HG02885 (cell line): ENCODE measurements around the gene ARPIN.
"Not testable (repeated sequence)": the region's sequence is repeated elsewhere in the genome, so short reads cannot be mapped to it uniquely, and the experiment has no call there.

Experiments used
- ATAC-seq: cut with Tn5 transposase; IDR thresholded peaks from one replicate; pipeline ENCODE4 v1.9.1; 2021; ENCODE audit warnings: mild to moderate bottlenecking; ENCODE audit not compliant: unreplicated experiment, poor library complexity

Gene ARPIN

GRCh38 chr15:89912674-89913396, at the start of gene ARPIN:
Gene ARPIN (minus strand): TSS chr15:89912952. CDS start chr15:89912835, 117 bp downstream.
- no peak for ATAC-seq

- no peak for ATAC-seq
Observed at GRCh38 chr15:89958107-89958805, 45.5 kb upstream of the ARPIN start.

GRCh38 chr15:89955449-89955998, 42.8 kb upstream of the ARPIN start:
- not testable (repeated sequence) for ATAC-seq

GRCh38 chr15:89954541-89954940, 41.8 kb upstream of the ARPIN start:
- ATAC-seq, result no peak

- no peak for ATAC-seq
Observed at GRCh38 chr15:89948796-89949195, 36.0 kb upstream of the ARPIN start.

- no peak for ATAC-seq
Observed at GRCh38 chr15:89947385-89947784, 34.6 kb upstream of the ARPIN start.

GRCh38 chr15:89946681-89947299, 34.0 kb upstream of the ARPIN start:
- no peak for ATAC-seq

- not testable (repeated sequence) for ATAC-seq
Observed at GRCh38 chr15:89943721-89944120, 31.0 kb upstream of the ARPIN start.

GRCh38 chr15:89939910-89940309, 27.2 kb upstream of the ARPIN start:
- no peak for ATAC-seq

GRCh38 chr15:89939377-89939776, 26.6 kb upstream of the ARPIN start:
- not testable (repeated sequence) for ATAC-seq

- no peak for ATAC-seq
Observed at GRCh38 chr15:89937365-89938350, 24.9 kb upstream of the ARPIN start.

GRCh38 chr15:89936786-89937265, 24.1 kb upstream of the ARPIN start:
- ATAC-seq, result no peak

- no peak for ATAC-seq
Observed at GRCh38 chr15:89936051-89936785, 23.5 kb upstream of the ARPIN start.

- no peak for ATAC-seq
Observed at GRCh38 chr15:89932880-89933279, 20.1 kb upstream of the ARPIN start.

- no peak for ATAC-seq
Observed at GRCh38 chr15:89928421-89928820, 15.7 kb upstream of the ARPIN start.

- ATAC-seq, result no peak
Observed at GRCh38 chr15:89926158-89926557, 13.4 kb upstream of the ARPIN start.

GRCh38 chr15:89917442-89918101, 4.8 kb upstream of the ARPIN start:
- ATAC-seq, result no peak

- no peak for ATAC-seq
Observed at GRCh38 chr15:89916660-89917059, 3.9 kb upstream of the ARPIN start.
